ENCODE results near the gene VIPR2.

Gene VIPR2

DNA sequence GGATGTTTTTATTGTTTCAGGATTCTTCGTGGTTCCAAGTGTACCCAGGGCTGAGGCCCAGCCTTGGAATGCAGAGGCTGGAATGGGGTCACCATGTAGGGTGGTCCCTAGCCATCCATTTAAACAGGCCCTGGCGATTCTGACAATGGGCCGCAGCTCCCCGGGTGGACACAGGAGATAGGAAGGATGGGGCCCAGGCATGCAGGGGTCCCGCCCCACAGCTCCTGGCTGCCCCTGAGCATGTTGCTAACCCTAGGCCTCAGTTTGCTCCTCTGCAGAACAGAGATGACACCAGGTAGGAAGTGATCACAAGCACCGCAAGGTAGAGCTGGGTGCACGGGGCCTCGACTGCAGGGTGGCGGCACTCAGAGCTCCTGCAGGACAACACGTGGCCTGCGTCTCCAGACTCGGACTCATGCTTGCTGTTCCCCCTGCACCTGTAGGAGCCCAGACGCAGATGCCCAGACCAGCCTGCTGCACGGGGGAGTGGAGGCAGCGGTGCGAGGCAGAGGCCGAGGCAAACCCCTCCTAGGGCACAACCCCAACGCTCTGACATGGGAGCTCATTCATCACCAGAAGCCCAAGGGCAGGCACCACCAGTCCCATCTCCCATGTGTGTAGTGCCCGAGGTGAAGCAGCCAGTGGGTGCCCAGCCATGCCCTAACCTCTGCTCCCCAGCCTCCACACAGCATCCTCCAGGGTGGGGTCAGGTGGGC, 25.5 kb downstream of the VIPR2 start:
- DNase-seq, result peak; percentile 21

DNA sequence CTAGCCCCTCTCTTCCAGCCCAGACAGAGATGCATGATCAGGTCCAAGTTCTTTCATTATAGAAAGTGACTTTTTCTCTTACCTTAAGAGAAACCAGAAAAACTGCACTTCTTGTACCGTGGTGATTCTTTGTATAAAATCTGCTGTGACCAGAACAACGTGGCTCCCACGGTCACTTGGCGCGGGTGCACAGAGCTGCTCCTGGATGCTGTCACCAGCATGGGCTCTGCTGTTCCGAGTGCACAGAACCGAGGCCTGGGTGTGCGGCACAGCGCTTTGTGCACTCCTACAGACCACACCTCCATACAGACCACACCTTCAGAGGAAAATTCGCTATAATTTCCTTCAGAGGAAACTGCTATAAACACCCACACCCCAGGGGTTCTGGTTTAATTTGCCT, 26.0 kb downstream of the VIPR2 start:
- DNase-seq, result peak; percentile 20

DNA sequence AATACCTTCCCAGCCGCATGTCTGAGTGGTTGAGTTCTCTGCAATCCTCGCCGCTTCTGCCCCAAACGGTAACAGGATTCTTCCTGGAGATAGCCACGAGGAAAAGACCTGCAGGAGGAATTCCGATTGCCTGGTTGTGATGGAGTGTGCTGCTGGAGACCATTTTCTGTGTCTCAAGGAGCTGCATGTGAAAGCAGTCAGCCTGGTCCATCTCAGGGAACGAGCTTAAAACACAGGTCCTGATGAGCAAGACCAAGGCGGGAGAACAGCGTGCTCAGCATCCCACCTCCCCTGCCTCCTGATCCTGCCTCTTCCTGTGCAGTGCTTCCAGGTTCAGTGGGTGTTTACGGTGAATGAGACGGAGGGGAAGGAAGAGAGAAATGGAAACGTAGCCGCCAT, 26.5 kb downstream of the VIPR2 start:
- peak; percentile 28 for DNase-seq

- DNase-seq, result peak; percentile 38
Measured at GRCh38 chr7:159117366-159118196, 27.1 kb downstream of the VIPR2 start.

- DNase-seq, result peak; percentile 25
Measured at GRCh38 chr7:159116581-159117339, 27.9 kb downstream of the VIPR2 start.

DNA sequence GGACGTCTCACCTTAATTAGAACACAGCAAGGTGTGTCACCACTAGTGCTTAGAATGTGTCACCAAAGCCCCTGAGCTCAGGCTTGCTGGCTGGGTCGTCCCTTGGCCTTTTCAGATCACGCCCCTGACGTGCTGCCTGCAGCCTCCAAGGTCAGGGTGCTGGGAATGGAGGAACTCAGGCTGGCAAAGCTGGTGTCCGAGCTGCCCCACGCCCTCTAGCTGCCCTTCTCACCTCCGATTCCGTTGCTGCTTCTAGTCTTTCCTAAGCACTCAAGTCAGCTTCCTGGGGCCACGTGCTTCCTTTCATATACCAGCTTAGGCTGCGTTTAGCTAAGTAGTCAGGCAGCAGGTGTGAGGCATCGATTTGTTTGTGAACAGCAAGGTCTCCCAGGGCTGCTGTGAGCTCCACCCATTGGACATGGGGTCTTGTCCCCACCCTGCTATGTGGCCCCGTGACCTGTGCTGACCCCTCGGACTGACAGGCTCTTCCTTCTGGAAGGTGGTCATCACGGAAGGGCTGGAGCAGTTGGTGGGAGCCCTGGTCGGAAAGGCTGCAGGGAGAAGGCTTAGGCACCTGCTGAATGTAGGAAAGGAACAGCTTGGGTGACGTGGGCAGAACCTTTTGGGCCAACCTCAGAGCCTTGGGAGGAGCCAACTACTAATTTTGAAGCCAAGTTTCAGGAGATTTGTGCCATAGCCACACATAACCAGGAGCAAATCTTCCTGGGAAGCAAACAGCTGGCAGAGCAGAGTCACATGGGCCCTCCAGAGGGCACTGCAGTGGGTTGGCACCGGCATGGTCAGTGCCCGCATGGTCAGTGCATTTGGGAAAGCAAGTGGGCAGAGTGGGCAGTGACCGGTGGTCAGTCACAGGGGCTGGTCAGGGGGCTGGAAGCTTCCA, 28.8 kb downstream of the VIPR2 start:
- DNase-seq, result peak; percentile 37

GRCh38 chr7:159114981-159115380, 29.7 kb downstream of the VIPR2 start:
- peak; percentile 17 for DNase-seq

GRCh38 chr7:159114096-159114495, 30.6 kb downstream of the VIPR2 start:
- peak; percentile 24 for DNase-seq

DNA sequence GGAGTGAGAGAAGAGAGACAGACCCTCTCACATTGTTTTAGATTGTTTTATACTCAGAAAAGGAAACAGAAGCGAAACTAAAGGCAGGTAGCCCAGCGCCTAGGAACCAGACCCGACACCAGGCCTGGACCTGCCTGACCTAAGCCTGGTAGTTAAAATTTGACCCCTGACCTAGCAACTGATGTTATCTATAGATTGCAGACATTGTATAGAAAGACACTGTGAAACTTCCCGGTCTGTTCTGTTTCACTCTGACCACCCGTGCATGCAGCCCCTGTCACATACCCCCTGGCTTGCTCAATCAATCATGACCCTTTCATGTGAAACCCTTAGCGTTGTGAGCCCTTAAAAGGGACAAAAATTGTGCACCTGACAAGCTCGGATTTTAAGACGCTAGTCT, 31.6 kb downstream of the VIPR2 start:
- peak; percentile 5 for DNase-seq

DNA sequence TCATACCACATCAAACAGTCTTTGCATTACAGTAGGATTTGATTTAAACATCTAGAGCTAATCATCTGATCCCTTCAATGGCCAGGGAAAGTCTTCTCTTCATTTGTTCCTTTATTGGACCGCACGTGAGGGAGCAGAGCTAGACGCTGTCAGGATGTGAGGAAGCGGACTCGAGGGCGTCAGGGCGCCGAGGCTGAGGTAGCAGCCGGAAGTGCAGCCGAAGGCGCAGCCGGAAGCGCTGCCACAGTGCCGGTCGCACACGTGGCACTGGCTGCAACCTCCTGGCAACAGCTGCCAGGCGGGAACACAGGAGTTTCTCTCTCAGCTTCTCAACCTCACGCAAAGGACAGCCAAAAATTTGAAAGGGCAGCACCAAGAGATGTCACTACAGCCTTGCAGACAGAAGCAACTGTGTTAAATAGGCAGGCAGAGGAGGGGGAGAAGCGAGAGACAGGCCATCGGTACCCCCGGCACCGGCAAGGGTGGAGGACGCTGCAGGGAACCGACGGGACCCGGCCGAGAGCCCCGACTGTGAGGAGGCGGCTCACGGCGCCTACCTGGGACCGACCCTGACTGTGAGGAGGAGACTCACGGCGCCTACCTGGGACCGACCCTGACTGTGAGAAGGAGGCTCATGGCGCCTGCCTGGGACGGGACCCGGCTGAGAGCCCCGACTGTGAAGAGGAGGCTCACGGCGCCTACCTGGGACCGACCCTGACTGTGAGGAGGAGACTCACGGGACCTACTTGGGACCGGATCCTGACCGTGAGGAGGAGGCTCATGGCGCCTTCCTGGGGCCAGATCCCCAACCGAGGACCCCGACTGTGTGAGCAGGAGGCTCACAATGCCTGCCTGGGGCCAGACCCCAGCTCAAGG, 32.3 kb downstream of the VIPR2 start:
- DNase-seq, result peak; percentile 42

DNA sequence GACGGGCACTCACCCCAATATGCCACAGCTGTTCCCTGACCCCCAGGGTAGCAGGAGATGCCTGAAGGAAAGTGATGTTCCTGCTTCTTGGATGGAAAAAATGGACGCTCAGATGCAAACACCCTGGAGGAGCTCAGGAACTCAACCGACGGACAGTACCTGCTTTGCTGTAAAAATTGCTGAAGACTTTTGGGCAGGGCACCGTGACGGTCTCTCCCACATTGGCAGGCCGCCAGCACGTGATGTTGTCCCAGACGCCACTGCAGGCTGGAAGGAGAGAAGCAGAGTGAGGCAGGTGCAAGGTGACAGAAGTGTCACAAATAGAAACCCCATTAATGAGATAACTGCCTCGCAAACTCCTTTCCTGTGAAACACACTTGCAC, 35.0 kb downstream of the VIPR2 start:
- peak; percentile 10 for DNase-seq

GRCh38 chr7:159108941-159109652, 35.6 kb downstream of the VIPR2 start:
- DNase-seq, result peak; percentile 13

DNA sequence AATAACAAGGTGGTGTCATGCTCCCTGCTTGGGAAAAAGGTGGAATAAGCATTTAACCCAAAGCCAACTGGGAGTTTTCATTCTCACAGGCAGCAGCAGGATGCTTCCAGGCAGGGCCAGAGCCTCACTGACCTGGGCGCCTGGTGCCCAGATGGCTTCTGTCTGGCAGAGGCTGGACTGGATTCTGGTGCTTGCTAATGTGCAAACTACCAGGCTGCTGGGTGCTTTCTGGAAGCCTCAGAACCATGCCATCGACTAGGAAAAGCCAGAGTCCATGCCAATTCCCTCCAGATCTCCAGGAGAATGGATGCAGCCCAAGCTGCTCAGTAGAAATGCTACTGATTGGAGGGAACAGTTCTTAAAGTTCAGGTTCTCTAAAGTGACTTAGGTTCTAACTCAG, 36.2 kb downstream of the VIPR2 start:
- no peak for DNase-seq

GRCh38 chr7:159107161-159107892, 37.3 kb downstream of the VIPR2 start:
- peak; percentile 59 for DNase-seq

- DNase-seq, result no peak
Measured at GRCh38 chr7:159105832-159106811, 38.5 kb downstream of the VIPR2 start.

DNA sequence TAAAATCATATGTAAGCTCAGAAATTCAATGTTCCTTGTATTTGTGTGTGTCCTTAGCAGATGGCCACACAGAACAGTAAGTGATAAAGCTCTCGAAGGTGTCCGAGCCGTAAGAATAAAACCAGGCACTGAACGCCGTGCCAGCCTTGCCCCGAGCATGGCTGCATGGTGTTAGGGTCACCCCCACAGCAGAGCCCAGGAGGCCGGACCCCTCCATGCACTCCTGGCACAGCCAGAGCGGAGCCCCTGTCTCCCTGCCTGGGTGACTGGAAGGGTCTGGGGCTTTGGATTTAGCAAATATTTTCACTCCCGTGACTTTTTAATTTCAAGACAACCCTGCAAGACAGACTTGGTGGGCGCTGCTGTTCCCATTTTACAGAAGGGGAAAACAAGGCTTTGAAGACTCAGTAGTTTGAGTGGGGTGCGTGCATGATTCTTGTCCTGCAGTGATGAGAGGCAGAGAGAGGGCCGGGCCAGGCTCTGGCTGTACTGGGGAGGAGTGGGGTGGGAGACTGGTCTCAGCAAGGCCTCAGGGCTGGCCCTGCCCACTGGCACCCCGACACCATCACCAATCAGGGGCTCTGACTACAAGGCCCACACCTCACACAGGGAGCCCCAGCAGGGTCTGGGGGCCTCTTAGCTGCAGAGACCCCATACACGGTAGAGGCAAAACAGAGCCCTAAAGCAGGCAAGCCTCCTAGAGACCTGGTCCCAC, 39.4 kb downstream of the VIPR2 start:
- no peak for DNase-seq

- DNase-seq, result no peak
Measured at GRCh38 chr7:159104188-159104920, 40.3 kb downstream of the VIPR2 start.

All from right forelimb (tissue), 1 donor.